A673 (cell line): ENCODE data around the gene ABHD17C.

ENCODE experiments used
- EZH2 ChIP-seq: fragments of 200-600 bp; sonication (generic); IDR thresholded peaks from 2 replicates; pipeline ENCODE4 v1.6.1; 2017; ENCODE audit warnings: borderline replicate concordance, low read depth, mild to moderate bottlenecking, mixed read lengths, antibody characterized with exemption, low read length; ENCODE audit not compliant: poor library complexity, severe bottlenecking
- TF ChIP-seq, protein P1 (sequence below): fragments of 300-800, 200-600 bp; sonication (generic); conservative IDR thresholded peaks from 2 replicates; pipeline ENCODE4 v1.5.1; 2017; ENCODE audit warnings: low read depth, mild to moderate bottlenecking, antibody characterized with exemption, low read length, moderate library complexity, mixed read lengths

DNA sequence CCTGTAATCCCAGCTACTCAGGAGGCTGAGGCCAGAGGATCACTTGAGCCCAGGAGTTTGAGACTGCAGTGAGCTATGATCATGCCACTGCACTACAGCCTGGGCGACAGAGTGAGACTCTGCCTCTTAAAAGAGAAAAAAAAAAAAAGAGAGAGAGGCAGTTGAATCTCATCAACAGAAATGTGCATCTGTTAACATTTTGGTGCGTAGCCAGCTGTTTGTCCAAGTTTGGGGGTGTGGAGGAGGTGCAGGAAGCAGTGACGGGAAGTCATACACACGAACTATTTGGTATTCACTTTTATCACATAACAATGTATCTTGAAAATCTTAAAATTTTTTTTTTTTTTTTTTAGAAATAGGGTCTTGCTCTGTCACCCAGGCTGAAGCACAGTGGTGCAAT, 65.8 kb downstream of the ABHD17C start:
- TF ChIP-seq, protein P1, sequence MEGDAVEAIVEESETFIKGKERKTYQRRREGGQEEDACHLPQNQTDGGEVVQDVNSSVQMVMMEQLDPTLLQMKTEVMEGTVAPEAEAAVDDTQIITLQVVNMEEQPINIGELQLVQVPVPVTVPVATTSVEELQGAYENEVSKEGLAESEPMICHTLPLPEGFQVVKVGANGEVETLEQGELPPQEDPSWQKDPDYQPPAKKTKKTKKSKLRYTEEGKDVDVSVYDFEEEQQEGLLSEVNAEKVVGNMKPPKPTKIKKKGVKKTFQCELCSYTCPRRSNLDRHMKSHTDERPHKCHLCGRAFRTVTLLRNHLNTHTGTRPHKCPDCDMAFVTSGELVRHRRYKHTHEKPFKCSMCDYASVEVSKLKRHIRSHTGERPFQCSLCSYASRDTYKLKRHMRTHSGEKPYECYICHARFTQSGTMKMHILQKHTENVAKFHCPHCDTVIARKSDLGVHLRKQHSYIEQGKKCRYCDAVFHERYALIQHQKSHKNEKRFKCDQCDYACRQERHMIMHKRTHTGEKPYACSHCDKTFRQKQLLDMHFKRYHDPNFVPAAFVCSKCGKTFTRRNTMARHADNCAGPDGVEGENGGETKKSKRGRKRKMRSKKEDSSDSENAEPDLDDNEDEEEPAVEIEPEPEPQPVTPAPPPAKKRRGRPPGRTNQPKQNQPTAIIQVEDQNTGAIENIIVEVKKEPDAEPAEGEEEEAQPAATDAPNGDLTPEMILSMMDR = no peak
- TF ChIP-seq EZH2 = no peak
